Measurements from ENCODE around the gene FRMD4A. TPM values are rescaled to one million over a fixed set of nuclear protein-coding genes. Genes with fewer than 3 reads are reported as not detected.

The FRMD4A gene
- total and polyA plus RNA-seq, 5 donors from 2014 or later, result 0.34 to 2.4 (median 0.54) TPM

DNA sequence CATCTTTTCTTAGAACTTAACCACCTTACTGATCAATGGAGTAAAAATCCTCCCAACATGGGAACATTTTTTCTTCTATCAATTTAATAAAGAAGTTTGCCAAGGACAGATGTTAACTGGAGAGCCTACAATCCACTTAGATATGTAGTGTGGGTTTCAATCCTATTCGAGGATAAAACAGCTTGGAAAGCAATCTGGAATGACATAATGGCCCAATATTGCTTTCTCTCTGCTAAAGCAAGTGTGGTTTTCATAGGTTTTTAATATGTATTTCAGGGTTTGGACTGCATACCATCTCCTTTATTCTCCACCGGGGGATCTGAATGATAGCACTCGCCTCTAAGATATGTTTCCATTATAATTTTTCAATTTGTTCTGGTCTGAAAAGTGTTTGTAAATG is 594.2 kb downstream of the FRMD4A start:
- H3K4me3 ChIP-seq (ENCODE audit: low read depth, low read length), result no peak overlapping the region
- no peaks in the 10 kb centered on the region for H3K36me3 Mint-ChIP-seq
- no peak overlapping the region for H3K4me3 Mint-ChIP-seq
- ATAC-seq (ENCODE audit: low read depth in 2 of 2) (no peak), DNase-seq (no peak)
- H3K36me3 ChIP-seq (ENCODE audit: control insufficient read depth, insufficient read depth, low read length), result no peaks in the 10 kb centered on the region
- H3K4me1 ChIP-seq (ENCODE audit: control insufficient read depth, insufficient read depth, low read length, poor library complexity, severe bottlenecking), result no peaks in the 10 kb centered on the region
- H3K27me3 ChIP-seq (ENCODE audit: control insufficient read depth, insufficient read depth, low read length), result no peaks in the 10 kb centered on the region
- peaks cover 5% of the 10 kb centered on the region for H3K27me3 Mint-ChIP-seq
- no peaks in the 10 kb centered on the region for H3K9me3 ChIP-seq (ENCODE audit: control insufficient read depth in 2 of 2, low read length in 2 of 2)
- H3K27ac Mint-ChIP-seq, result no peak overlapping the region
- H3K4me1 Mint-ChIP-seq, result no peaks in the 10 kb centered on the region
- H3K9me3 Mint-ChIP-seq, result no peaks in the 10 kb centered on the region
- no peak overlapping the region for H3K27ac ChIP-seq (ENCODE audit: insufficient read depth, low read length, poor library complexity, severe bottlenecking)

DNA sequence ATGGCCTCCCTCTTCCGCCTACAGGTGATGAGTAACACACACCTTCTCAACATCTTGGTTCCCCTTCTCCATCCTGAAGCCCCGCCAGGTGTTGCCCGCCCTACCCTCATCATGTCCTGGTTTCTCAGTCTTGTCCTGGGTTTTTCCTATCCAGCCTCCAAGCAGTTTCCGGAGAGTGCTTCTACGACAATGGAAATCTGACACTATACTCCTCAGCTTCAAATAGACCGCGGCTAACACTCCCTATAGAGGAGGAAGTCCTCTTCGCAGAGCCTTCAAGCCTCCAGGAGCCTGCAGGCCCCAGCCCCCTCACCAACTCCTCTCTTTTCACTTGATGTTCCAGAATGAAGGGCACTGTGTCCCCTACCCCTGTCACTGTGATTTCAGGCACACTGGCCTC is 596.6 kb downstream of the FRMD4A start:
- H3K4me1 Mint-ChIP-seq, result no peaks in the 10 kb centered on the region
- no peak for DNase-seq
- H3K27ac Mint-ChIP-seq, result no peak overlapping the region
- Histone ChIP-seq H3K4me3 (ENCODE audit: low read depth, low read length) (no peak overlapping the region), H3K27ac (ENCODE audit: insufficient read depth, low read length, poor library complexity, severe bottlenecking) (no peak overlapping the region), H3K36me3 (ENCODE audit: control insufficient read depth, insufficient read depth, low read length) (no peaks in the 10 kb centered on the region), H3K9me3 (ENCODE audit: control insufficient read depth in 2 of 2, low read length in 2 of 2) (no peaks in the 10 kb centered on the region), H3K4me1 (ENCODE audit: control insufficient read depth, insufficient read depth, low read length, poor library complexity, severe bottlenecking) (no peaks in the 10 kb centered on the region), H3K27me3 (ENCODE audit: control insufficient read depth, insufficient read depth, low read length) (no peaks in the 10 kb centered on the region)
- ATAC-seq (ENCODE audit: low read depth in 2 of 2), result no peak
- H3K36me3 Mint-ChIP-seq, result no peaks in the 10 kb centered on the region
- no peak overlapping the region for H3K4me3 Mint-ChIP-seq
- H3K27me3 Mint-ChIP-seq, result peaks cover 5% of the 10 kb centered on the region
- H3K9me3 Mint-ChIP-seq, result no peaks in the 10 kb centered on the region

DNA sequence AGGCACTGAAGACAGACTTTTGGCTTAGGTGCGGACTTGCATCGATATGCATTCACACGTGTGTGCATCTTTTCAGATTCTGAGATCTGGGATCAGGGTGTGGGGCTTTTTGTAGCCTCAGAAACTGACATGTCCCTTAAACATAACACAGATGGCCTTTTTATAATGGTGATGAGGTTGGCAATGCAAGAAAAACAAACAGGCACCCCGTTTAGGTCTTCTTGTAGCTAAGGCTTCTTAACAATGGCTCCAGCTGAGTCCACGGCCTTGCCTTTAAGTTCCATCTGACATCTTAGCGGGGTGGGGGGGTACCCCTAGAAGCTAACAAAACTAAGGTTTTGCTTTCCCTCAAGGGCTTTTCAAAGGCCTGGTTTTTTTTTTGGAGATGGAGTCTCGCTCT is 597.7 kb downstream of the FRMD4A start:
- Histone ChIP-seq H3K27ac (ENCODE audit: insufficient read depth, low read length, poor library complexity, severe bottlenecking) (no peak overlapping the region), H3K4me3 (ENCODE audit: low read depth, low read length) (no peak overlapping the region), H3K4me1 (ENCODE audit: control insufficient read depth, insufficient read depth, low read length, poor library complexity, severe bottlenecking) (no peaks in the 10 kb centered on the region), H3K27me3 (ENCODE audit: control insufficient read depth, insufficient read depth, low read length) (no peaks in the 10 kb centered on the region), H3K9me3 (ENCODE audit: control insufficient read depth in 2 of 2, low read length in 2 of 2) (no peaks in the 10 kb centered on the region), H3K36me3 (ENCODE audit: control insufficient read depth, insufficient read depth, low read length) (no peaks in the 10 kb centered on the region)
- DNase-seq, result no peak
- Mint-ChIP-seq H3K9me3 (no peaks in the 10 kb centered on the region), H3K36me3 (no peaks in the 10 kb centered on the region), H3K27ac (no peak overlapping the region), H3K4me3 (no peak overlapping the region), H3K4me1 (no peaks in the 10 kb centered on the region), H3K27me3 (peaks cover 5% of the 10 kb centered on the region)
- ATAC-seq (ENCODE audit: low read depth in 2 of 2), result no peak

DNA sequence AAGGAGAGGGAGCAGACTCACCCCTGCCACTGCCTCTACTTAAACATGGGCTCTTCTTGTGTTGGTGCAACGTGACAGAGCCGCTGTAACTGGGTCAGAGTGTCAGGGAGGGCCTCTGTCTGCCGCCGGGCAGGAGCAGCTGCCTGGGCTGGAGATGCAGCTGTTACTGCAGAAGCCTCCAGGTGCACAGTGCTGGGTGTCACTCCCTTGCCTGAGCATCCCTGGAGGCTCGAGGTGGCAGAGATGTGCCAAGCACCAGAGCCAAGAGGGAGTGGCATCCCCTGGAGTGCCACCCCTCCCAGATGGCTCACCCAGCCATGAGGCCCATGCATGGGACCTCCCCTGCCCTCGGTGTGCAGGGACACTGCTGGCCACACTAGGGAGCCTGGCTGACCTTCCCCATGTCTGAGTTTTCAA is 598.3 kb downstream of the FRMD4A start:
- H3K9me3 Mint-ChIP-seq, result no peaks in the 10 kb centered on the region
- DNase-seq (no peak), ATAC-seq (ENCODE audit: low read depth in 2 of 2) (no peak)
- H3K4me3 Mint-ChIP-seq, result no peak overlapping the region
- H3K36me3 Mint-ChIP-seq, result no peaks in the 10 kb centered on the region
- Histone ChIP-seq H3K36me3 (ENCODE audit: control insufficient read depth, insufficient read depth, low read length) (no peaks in the 10 kb centered on the region), H3K27ac (ENCODE audit: insufficient read depth, low read length, poor library complexity, severe bottlenecking) (no peak overlapping the region), H3K4me3 (ENCODE audit: low read depth, low read length) (no peak overlapping the region), H3K9me3 (ENCODE audit: control insufficient read depth in 2 of 2, low read length in 2 of 2) (no peaks in the 10 kb centered on the region), H3K4me1 (ENCODE audit: control insufficient read depth, insufficient read depth, low read length, poor library complexity, severe bottlenecking) (no peaks in the 10 kb centered on the region), H3K27me3 (ENCODE audit: control insufficient read depth, insufficient read depth, low read length) (no peaks in the 10 kb centered on the region)
- H3K27me3 Mint-ChIP-seq, result peaks cover 5% of the 10 kb centered on the region
- no peak overlapping the region for H3K27ac Mint-ChIP-seq
- no peaks in the 10 kb centered on the region for H3K4me1 Mint-ChIP-seq

DNA sequence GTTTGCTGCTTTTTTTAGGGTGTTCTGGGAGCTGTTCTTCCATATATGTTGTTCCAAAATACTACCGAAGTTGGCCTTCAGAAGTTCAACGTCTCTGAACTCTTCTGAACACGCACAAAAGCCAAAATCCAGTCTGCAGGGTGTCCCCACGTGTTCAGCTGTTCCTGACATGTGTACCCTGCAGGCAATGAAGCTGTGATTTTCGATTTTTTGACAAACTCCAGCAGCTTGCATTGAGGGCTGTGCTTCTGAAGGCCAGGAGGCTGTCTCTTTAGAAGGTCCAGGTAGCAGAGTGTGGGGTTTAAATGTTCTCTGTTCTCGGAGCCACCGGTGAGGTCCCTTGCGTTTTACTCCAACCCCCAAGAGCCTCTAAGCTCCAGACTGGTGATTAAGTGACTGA is 598.9 kb downstream of the FRMD4A start:
- DNase-seq (no peak), ATAC-seq (ENCODE audit: low read depth in 2 of 2) (no peak)
- H3K27ac Mint-ChIP-seq, result no peak overlapping the region

DNA sequence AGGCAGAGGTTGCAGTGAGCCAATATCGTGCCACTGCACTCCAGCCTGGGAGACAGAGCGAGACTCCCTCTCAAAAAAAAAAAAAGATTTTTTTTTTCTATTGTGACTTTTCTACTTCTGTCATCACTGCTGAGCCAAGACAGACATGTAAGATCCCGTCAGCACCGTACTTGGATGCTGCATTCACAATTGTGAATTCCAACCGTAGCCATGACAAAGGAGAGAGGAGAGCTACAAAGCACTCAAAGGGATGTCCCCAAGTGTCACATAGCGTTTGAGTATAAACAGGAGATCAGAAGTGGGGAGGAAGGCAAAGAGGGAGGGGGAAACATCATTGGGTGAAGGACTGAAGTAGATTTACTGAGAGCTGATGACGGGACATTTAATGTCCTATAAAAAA is 599.8 kb downstream of the FRMD4A start:
- H3K36me3 Mint-ChIP-seq, result no peaks in the 10 kb centered on the region
- Histone ChIP-seq H3K27ac (ENCODE audit: insufficient read depth, low read length, poor library complexity, severe bottlenecking) (no peak overlapping the region), H3K4me1 (ENCODE audit: control insufficient read depth, insufficient read depth, low read length, poor library complexity, severe bottlenecking) (no peaks in the 10 kb centered on the region), H3K4me3 (ENCODE audit: low read depth, low read length) (no peak overlapping the region), H3K27me3 (ENCODE audit: control insufficient read depth, insufficient read depth, low read length) (no peaks in the 10 kb centered on the region), H3K36me3 (ENCODE audit: control insufficient read depth, insufficient read depth, low read length) (no peaks in the 10 kb centered on the region), H3K9me3 (ENCODE audit: control insufficient read depth in 2 of 2, low read length in 2 of 2) (no peaks in the 10 kb centered on the region)
- no peaks in the 10 kb centered on the region for H3K27me3 Mint-ChIP-seq
- no peak overlapping the region for H3K27ac Mint-ChIP-seq
- DNase-seq, result no peak
- H3K4me1 Mint-ChIP-seq, result no peaks in the 10 kb centered on the region
- ATAC-seq (ENCODE audit: low read depth in 2 of 2), result no peak
- no peak overlapping the region for H3K4me3 Mint-ChIP-seq
- H3K9me3 Mint-ChIP-seq, result no peaks in the 10 kb centered on the region

More for the DNA sequence above, 598.9 kb downstream of the FRMD4A start:
- Mint-ChIP-seq H3K9me3 (no peaks in the 10 kb centered on the region), H3K27me3 (peaks cover 2% of the 10 kb centered on the region), H3K4me1 (no peaks in the 10 kb centered on the region), H3K36me3 (no peaks in the 10 kb centered on the region), H3K4me3 (no peak overlapping the region)
- no peaks in the 10 kb centered on the region for H3K36me3 ChIP-seq (ENCODE audit: control insufficient read depth, insufficient read depth, low read length)
- H3K27me3 ChIP-seq (ENCODE audit: control insufficient read depth, insufficient read depth, low read length), result no peaks in the 10 kb centered on the region
- H3K4me1 ChIP-seq (ENCODE audit: control insufficient read depth, insufficient read depth, low read length, poor library complexity, severe bottlenecking), result no peaks in the 10 kb centered on the region
- no peak overlapping the region for H3K4me3 ChIP-seq (ENCODE audit: low read depth, low read length)
- H3K9me3 ChIP-seq (ENCODE audit: control insufficient read depth in 2 of 2, low read length in 2 of 2), result no peaks in the 10 kb centered on the region
- H3K27ac ChIP-seq (ENCODE audit: insufficient read depth, low read length, poor library complexity, severe bottlenecking), result no peak overlapping the region

DNA sequence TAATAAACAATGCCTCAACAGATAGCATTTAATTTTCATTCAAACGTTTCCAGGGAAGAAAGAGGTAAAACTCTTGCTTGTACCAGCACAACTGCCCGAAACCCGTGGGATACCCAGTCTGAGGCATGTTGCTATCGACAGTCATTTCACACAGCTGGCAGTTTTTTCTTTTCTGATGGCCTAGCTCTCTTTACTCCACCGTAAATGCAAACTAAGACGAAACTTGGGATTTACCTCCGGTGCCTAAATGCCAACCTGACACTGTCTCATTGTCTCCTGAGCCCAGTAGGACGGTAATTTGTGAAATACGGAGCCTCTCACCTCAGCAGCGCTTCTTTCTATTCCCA is 600.4 kb downstream of the FRMD4A start:
- Histone ChIP-seq H3K9me3 (ENCODE audit: control insufficient read depth in 2 of 2, low read length in 2 of 2) (no peaks in the 10 kb centered on the region), H3K4me1 (ENCODE audit: control insufficient read depth, insufficient read depth, low read length, poor library complexity, severe bottlenecking) (no peaks in the 10 kb centered on the region), H3K27me3 (ENCODE audit: control insufficient read depth, insufficient read depth, low read length) (no peaks in the 10 kb centered on the region), H3K36me3 (ENCODE audit: control insufficient read depth, insufficient read depth, low read length) (no peaks in the 10 kb centered on the region), H3K4me3 (ENCODE audit: low read depth, low read length) (no peak overlapping the region), H3K27ac (ENCODE audit: insufficient read depth, low read length, poor library complexity, severe bottlenecking) (no peak overlapping the region)
- H3K27me3 Mint-ChIP-seq, result no peaks in the 10 kb centered on the region
- DNase-seq (no peak), ATAC-seq (ENCODE audit: low read depth in 2 of 2) (no peak)
- no peaks in the 10 kb centered on the region for H3K9me3 Mint-ChIP-seq
- H3K4me3 Mint-ChIP-seq, result no peak overlapping the region
- no peaks in the 10 kb centered on the region for H3K4me1 Mint-ChIP-seq
- H3K36me3 Mint-ChIP-seq, result no peaks in the 10 kb centered on the region
- no peak overlapping the region for H3K27ac Mint-ChIP-seq

DNA sequence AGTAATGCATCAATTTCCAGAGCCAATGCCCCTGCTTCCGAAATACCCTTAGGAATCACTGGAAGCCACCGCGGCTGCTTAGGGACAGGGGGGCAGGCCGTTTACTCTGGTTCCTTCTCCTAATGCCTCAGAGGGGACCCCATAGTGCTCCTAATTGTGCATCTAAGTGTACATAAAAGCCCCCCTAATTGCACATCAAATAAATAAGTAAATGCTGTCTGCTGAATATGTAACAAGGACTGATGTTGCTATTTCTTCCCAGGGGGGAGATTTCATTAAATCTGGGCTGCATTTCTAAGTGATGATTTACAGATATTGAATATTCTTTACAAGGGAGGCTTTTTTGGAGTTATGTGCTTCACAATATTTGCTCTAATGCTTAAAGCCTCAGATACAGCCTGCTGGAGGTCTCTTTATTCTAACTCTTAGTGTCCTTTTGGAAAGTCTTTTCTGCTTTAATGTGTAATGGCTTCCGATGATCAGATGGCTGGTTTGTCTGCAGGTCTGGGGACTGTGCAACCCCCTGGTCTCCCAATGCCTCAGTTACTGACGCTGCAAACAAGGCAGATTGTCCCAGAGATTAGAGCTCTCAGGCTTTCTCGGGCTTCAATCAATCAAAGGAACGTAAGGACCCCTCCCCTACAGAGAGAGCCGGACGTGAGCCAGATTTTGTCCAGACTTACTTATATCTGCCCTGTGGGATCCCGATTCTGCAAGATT is 601.0 kb downstream of the FRMD4A start:
- Mint-ChIP-seq H3K9me3 (no peaks in the 10 kb centered on the region), H3K36me3 (no peaks in the 10 kb centered on the region), H3K27me3 (no peaks in the 10 kb centered on the region), H3K4me1 (no peaks in the 10 kb centered on the region), H3K4me3 (no peak overlapping the region), H3K27ac (no peak overlapping the region)
- Histone ChIP-seq H3K27me3 (ENCODE audit: control insufficient read depth, insufficient read depth, low read length) (no peaks in the 10 kb centered on the region), H3K27ac (ENCODE audit: insufficient read depth, low read length, poor library complexity, severe bottlenecking) (no peak overlapping the region), H3K9me3 (ENCODE audit: control insufficient read depth in 2 of 2, low read length in 2 of 2) (no peaks in the 10 kb centered on the region), H3K4me3 (ENCODE audit: low read depth, low read length) (no peak overlapping the region), H3K36me3 (ENCODE audit: control insufficient read depth, insufficient read depth, low read length) (no peaks in the 10 kb centered on the region), H3K4me1 (ENCODE audit: control insufficient read depth, insufficient read depth, low read length, poor library complexity, severe bottlenecking) (no peaks in the 10 kb centered on the region)
- DNase-seq (no peak), ATAC-seq (ENCODE audit: low read depth in 2 of 2) (no peak)
